ENCODE results near the gene PIK3C3. TPM values are rescaled to one million over a fixed set of nuclear protein-coding genes. Genes with fewer than 3 reads are reported as not detected.
A peak's percentile ranks its signal among the peaks of the same experiment; 100 is the strongest.

PIK3C3 gene
- total and polyA plus RNA-seq, 11 donors: 9.5 to 44.3 (median 28.2) TPM

- intact Hi-C loops (cut with DNase I): loop anchor here in 6 of 10 donors (5.0 to 10.0 kb wide), 4 partner anchors 1223 to 1535 kb away; partner anchors contain the start of gene SYT4 (in 1 of the 6)
- H3K4me1 ChIP-seq: peaks cover 0 to 8% (median 0%) of the 10 kb centered on the region in 12 donors
- ATAC-seq (no peak), DNase-seq (no peak)
- peaks cover 0 to 53% (median 28%) of the 10 kb centered on the region in 9 donors for H3K36me3 ChIP-seq
- 67 to 80% (median 69%) methylated on average over 3 of the region's 3 CpGs for WGBS, 4 donors
- no peak overlapping the region for H3K27ac ChIP-seq
- H3K4me3 ChIP-seq: no peak overlapping the region
- no peaks in the 10 kb centered on the region for H3K9me3 ChIP-seq
- TF ChIP-seq CTCF (IDR thresholded peaks at IDR 0.05): peak in 6 of 12 donors; percentile 18 to 47 (median 38)
- TF ChIP-seq POLR2A (IDR thresholded peaks at IDR 0.05): no peak
- H3K27me3 ChIP-seq: no peaks in the 10 kb centered on the region
Observed at GRCh38 chr18:42052122-42052708, 97.2 kb downstream of the PIK3C3 start.

- H3K27ac ChIP-seq: no peak overlapping the region
- intact Hi-C loops (cut with DNase I): loop anchor here in 6 of 10 donors (5.0 to 10.0 kb wide), 4 partner anchors 1222 to 1534 kb away; partner anchors contain the start of gene SYT4 (in 1 of the 6)
- 13 to 24% (median 18%) methylated on average over 5 of the region's 5 CpGs for WGBS, 4 donors
- peak in 4 of 5 donors; percentile 29 to 41 (median 32) for DNase-seq
- peak overlapping the region in 1 of 12 donors; percentile 25 for H3K4me3 ChIP-seq
- ATAC-seq: peak in 3 of 4 donors; percentile 54 to 69 (median 64)
- no peaks in the 10 kb centered on the region for H3K27me3 ChIP-seq
- peaks cover 0 to 51% (median 37%) of the 10 kb centered on the region in 9 donors for H3K36me3 ChIP-seq
- no peaks in the 10 kb centered on the region for H3K9me3 ChIP-seq
- TF ChIP-seq POLR2A (IDR thresholded peaks at IDR 0.05) (no peak), CTCF (IDR thresholded peaks at IDR 0.05) (peak; percentile 69 to 91 (median 81))
- H3K4me1 ChIP-seq: peaks cover 0 to 8% (median 0%) of the 10 kb centered on the region in 12 donors
Observed at GRCh38 chr18:42053188-42053781, 98.3 kb downstream of the PIK3C3 start.

- no peak for DNase-seq
- no peak for ATAC-seq
- intact Hi-C loops (cut with DNase I): no loop called here
- Histone ChIP-seq H3K27ac (no peak overlapping the region), H3K4me3 (no peak overlapping the region), H3K9me3 (no peaks in the 10 kb centered on the region), H3K27me3 (no peaks in the 10 kb centered on the region), H3K36me3 (peaks cover 2 to 66% (median 50%) of the 10 kb centered on the region in 9 donors), H3K4me1 (no peaks in the 10 kb centered on the region)
- no peak for TF ChIP-seq CTCF (IDR thresholded peaks at IDR 0.05)
- TF ChIP-seq POLR2A (IDR thresholded peaks at IDR 0.05): no peak
Observed at GRCh38 chr18:42064109-42064508, 109.1 kb downstream of the PIK3C3 start.

GRCh38 chr18:42067518-42067917 lies 112.5 kb downstream of the PIK3C3 start:
- Histone ChIP-seq H3K36me3 (peaks cover 0 to 85% (median 63%) of the 10 kb centered on the region in 9 donors), H3K9me3 (no peaks in the 10 kb centered on the region), H3K27ac (no peak overlapping the region), H3K4me3 (no peak overlapping the region), H3K4me1 (no peaks in the 10 kb centered on the region), H3K27me3 (no peaks in the 10 kb centered on the region)
- ATAC-seq (no peak), DNase-seq (no peak)
- intact Hi-C loops (cut with DNase I): no loop called here
- TF ChIP-seq POLR2A (IDR thresholded peaks at IDR 0.05) (no peak), CTCF (IDR thresholded peaks at IDR 0.05) (no peak)
- WGBS, 4 donors: 85 to 92% (median 87%) methylated on average over 4 of the region's 4 CpGs

Data from heart left ventricle (tissue), 16 donors.